ENCODE measurements around the gene SLC26A6. TPM values are rescaled to one million over a fixed set of nuclear protein-coding genes. Genes with fewer than 3 reads are reported as not detected.

Gene SLC26A6
- total RNA-seq, 1 experiment from 2014 or later: 58.9 TPM

- TF ChIP-seq, protein P1, sequence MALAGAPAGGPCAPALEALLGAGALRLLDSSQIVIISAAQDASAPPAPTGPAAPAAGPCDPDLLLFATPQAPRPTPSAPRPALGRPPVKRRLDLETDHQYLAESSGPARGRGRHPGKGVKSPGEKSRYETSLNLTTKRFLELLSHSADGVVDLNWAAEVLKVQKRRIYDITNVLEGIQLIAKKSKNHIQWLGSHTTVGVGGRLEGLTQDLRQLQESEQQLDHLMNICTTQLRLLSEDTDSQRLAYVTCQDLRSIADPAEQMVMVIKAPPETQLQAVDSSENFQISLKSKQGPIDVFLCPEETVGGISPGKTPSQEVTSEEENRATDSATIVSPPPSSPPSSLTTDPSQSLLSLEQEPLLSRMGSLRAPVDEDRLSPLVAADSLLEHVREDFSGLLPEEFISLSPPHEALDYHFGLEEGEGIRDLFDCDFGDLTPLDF (CRISPR knock-in tag; IDR thresholded peaks at IDR 0.05): no peak
- TF ChIP-seq USF1 (CRISPR knock-in tag; IDR thresholded peaks at IDR 0.05): peak; percentile 80
- 0 out of 2 replicates have a peak, but pooled peaks have one; percentile 65 for TF ChIP-seq E2F4 (CRISPR knock-in tag; IDR thresholded peaks at IDR 0.05; ENCODE audit: borderline replicate concordance, low read depth)
- TF ChIP-seq GABPB1 (CRISPR knock-in tag; IDR thresholded peaks at IDR 0.05): peak; percentile 8; the same call in 1 of the 2 replicates
- no peak; the same call in none of the 2 replicates for TF ChIP-seq PRDM15 (CRISPR knock-in tag; IDR thresholded peaks at IDR 0.05)
- no peak for TF ChIP-seq ZNF396 (CRISPR knock-in tag; IDR thresholded peaks at IDR 0.05; ENCODE audit: borderline replicate concordance)
- TF ChIP-seq ZNF263 (CRISPR knock-in tag; IDR thresholded peaks at IDR 0.05; ENCODE audit: low read depth): peak; percentile 69; the same call in 1 of the 2 replicates
- TF ChIP-seq CREB1 (CRISPR knock-in tag; IDR thresholded peaks at IDR 0.05): peak; percentile 15; the same call in 1 of the 2 replicates
- peak; percentile 96 for TF ChIP-seq FOXK1 (CRISPR knock-in tag; IDR thresholded peaks at IDR 0.05)
- TF ChIP-seq, protein P2, sequence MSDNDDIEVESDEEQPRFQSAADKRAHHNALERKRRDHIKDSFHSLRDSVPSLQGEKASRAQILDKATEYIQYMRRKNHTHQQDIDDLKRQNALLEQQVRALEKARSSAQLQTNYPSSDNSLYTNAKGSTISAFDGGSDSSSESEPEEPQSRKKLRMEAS (CRISPR knock-in tag; IDR thresholded peaks at IDR 0.05): peak; percentile 98
- TF ChIP-seq ZNF423 (CRISPR knock-in tag; IDR thresholded peaks at IDR 0.05): 0 out of 2 replicates have a peak, but pooled peaks have one; percentile 17
- TF ChIP-seq RORB (CRISPR knock-in tag; IDR thresholded peaks at IDR 0.05): no peak
- TF ChIP-seq, protein P3, sequence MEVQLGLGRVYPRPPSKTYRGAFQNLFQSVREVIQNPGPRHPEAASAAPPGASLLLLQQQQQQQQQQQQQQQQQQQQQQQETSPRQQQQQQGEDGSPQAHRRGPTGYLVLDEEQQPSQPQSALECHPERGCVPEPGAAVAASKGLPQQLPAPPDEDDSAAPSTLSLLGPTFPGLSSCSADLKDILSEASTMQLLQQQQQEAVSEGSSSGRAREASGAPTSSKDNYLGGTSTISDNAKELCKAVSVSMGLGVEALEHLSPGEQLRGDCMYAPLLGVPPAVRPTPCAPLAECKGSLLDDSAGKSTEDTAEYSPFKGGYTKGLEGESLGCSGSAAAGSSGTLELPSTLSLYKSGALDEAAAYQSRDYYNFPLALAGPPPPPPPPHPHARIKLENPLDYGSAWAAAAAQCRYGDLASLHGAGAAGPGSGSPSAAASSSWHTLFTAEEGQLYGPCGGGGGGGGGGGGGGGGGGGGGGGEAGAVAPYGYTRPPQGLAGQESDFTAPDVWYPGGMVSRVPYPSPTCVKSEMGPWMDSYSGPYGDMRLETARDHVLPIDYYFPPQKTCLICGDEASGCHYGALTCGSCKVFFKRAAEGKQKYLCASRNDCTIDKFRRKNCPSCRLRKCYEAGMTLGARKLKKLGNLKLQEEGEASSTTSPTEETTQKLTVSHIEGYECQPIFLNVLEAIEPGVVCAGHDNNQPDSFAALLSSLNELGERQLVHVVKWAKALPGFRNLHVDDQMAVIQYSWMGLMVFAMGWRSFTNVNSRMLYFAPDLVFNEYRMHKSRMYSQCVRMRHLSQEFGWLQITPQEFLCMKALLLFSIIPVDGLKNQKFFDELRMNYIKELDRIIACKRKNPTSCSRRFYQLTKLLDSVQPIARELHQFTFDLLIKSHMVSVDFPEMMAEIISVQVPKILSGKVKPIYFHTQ (CRISPR knock-in tag; IDR thresholded peaks at IDR 0.05): no peak
- TF ChIP-seq ATF1 (CRISPR knock-in tag; IDR thresholded peaks at IDR 0.05): 0 out of 2 replicates have a peak, but pooled peaks have one; percentile 61
- peak; percentile 67; the same call in 1 of the 2 replicates for TF ChIP-seq IRF1 (CRISPR knock-in tag; IDR thresholded peaks at IDR 0.05)
- peak; percentile 84; the same call in 1 of the 2 replicates for TF ChIP-seq TCF7 (CRISPR knock-in tag; IDR thresholded peaks at IDR 0.05; ENCODE audit: low read depth)
- TF ChIP-seq ARID4B (CRISPR knock-in tag; IDR thresholded peaks at IDR 0.05; ENCODE audit: borderline replicate concordance): peak; percentile 38; the same call in 1 of the 2 replicates
- TF ChIP-seq, protein P4, sequence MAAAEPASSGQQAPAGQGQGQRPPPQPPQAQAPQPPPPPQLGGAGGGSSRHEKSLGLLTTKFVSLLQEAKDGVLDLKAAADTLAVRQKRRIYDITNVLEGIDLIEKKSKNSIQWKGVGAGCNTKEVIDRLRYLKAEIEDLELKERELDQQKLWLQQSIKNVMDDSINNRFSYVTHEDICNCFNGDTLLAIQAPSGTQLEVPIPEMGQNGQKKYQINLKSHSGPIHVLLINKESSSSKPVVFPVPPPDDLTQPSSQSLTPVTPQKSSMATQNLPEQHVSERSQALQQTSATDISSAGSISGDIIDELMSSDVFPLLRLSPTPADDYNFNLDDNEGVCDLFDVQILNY (CRISPR knock-in tag; IDR thresholded peaks at IDR 0.05): peak; percentile 85
Observed at GRCh38 chr3:48663489-48664312, 28.4 kb upstream of the SLC26A6 start (continued).

Data from WTC11 (cell line).